OCI-M1 (cell line): ENCODE data around the gene ZNF136.

Experiments
- DNase-seq: peaks from one replicate; lab custom pipeline; 2025; lab: John Stamatoyannopoulos, UW

ZNF136 gene

GRCh38 chr19:12162882-12163806 is at the start of gene ZNF136:
TSS of gene ZNF136 (plus strand) at chr19:12163096. CDS start at chr19:12163204, 108 bp downstream.
- peak; percentile 100 for DNase-seq

- DNase-seq = no peak
Measured at GRCh38 chr19:12113121-12113520, 49.8 kb upstream of the ZNF136 start.

- DNase-seq = no peak
Measured at GRCh38 chr19:12117201-12117970, 45.5 kb upstream of the ZNF136 start.

- peak; percentile 68 for DNase-seq
Measured at GRCh38 chr19:12126707-12127106, 36.2 kb upstream of the ZNF136 start.

- DNase-seq = peak; percentile 49
Measured at GRCh38 chr19:12133069-12133468, 29.8 kb upstream of the ZNF136 start.

- peak; percentile 73 for DNase-seq
Measured at GRCh38 chr19:12137221-12137940, 25.5 kb upstream of the ZNF136 start.

GRCh38 chr19:12139269-12139668 is 23.6 kb upstream of the ZNF136 start:
- peak; percentile 58 for DNase-seq

- peak; percentile 100 for DNase-seq
Measured at GRCh38 chr19:12139885-12140544, 22.9 kb upstream of the ZNF136 start, which contains the start of gene ZNF20. TSS of gene ZNF20 (minus strand) at chr19:12140350. CDS start at chr19:12140182, 168 bp downstream.

GRCh38 chr19:12140545-12141404 is 22.1 kb upstream of the ZNF136 start:
- peak; percentile 97 for DNase-seq

- DNase-seq = no peak
Measured at GRCh38 chr19:12141405-12141736, 21.5 kb upstream of the ZNF136 start.

- no peak for DNase-seq
Measured at GRCh38 chr19:12145348-12145747, 17.5 kb upstream of the ZNF136 start.

GRCh38 chr19:12155324-12155860 is 7.5 kb upstream of the ZNF136 start:
- peak; percentile 49 for DNase-seq

GRCh38 chr19:12156223-12157058 is 6.5 kb upstream of the ZNF136 start, which contains the start of gene ZNF625:
TSS of gene ZNF625 (minus strand) at chr19:12156734. CDS start at chr19:12156558, 176 bp downstream.
- DNase-seq = peak; percentile 98

GRCh38 chr19:12159773-12160414 is 3.0 kb upstream of the ZNF136 start:
- DNase-seq = no peak

GRCh38 chr19:12162513-12162881 is 399 bp upstream of the ZNF136 start:
- DNase-seq = no peak

- peak; percentile 58 for DNase-seq
Measured at GRCh38 chr19:12163826-12164225, 930 bp downstream of the ZNF136 start.

- no peak for DNase-seq
Measured at GRCh38 chr19:12166626-12167025, 3.7 kb downstream of the ZNF136 start.

- no peak for DNase-seq
Measured at GRCh38 chr19:12180377-12180776, 17.5 kb downstream of the ZNF136 start.

- peak; percentile 47 for DNase-seq
Measured at GRCh38 chr19:12187625-12188024, 24.7 kb downstream of the ZNF136 start.
